ENCODE data around the gene SRGAP1.

SRGAP1 gene

GRCh38 chr12:63826006-63826585 is 18.4 kb upstream of the SRGAP1 start:
- TF ChIP-seq POLR2AphosphoS5 (IDR thresholded peaks at IDR 0.05; ENCODE audit: low read depth, low read length) (no peak), SIN3A (IDR thresholded peaks at IDR 0.05; ENCODE audit: borderline replicate concordance, insufficient read depth, low read length) (no peak), TAF1 (IDR thresholded peaks at IDR 0.05; ENCODE audit: borderline replicate concordance, insufficient read depth, low read length) (no peak), FOXP2 (optimal IDR thresholded peaks at IDR 0.05; ENCODE audit: borderline replicate concordance, extremely low read depth, extremely low read length, insufficient read depth) (no peak)
- TF ChIP-seq, protein P1, sequence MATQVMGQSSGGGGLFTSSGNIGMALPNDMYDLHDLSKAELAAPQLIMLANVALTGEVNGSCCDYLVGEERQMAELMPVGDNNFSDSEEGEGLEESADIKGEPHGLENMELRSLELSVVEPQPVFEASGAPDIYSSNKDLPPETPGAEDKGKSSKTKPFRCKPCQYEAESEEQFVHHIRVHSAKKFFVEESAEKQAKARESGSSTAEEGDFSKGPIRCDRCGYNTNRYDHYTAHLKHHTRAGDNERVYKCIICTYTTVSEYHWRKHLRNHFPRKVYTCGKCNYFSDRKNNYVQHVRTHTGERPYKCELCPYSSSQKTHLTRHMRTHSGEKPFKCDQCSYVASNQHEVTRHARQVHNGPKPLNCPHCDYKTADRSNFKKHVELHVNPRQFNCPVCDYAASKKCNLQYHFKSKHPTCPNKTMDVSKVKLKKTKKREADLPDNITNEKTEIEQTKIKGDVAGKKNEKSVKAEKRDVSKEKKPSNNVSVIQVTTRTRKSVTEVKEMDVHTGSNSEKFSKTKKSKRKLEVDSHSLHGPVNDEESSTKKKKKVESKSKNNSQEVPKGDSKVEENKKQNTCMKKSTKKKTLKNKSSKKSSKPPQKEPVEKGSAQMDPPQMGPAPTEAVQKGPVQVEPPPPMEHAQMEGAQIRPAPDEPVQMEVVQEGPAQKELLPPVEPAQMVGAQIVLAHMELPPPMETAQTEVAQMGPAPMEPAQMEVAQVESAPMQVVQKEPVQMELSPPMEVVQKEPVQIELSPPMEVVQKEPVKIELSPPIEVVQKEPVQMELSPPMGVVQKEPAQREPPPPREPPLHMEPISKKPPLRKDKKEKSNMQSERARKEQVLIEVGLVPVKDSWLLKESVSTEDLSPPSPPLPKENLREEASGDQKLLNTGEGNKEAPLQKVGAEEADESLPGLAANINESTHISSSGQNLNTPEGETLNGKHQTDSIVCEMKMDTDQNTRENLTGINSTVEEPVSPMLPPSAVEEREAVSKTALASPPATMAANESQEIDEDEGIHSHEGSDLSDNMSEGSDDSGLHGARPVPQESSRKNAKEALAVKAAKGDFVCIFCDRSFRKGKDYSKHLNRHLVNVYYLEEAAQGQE (IDR thresholded peaks at IDR 0.05; ENCODE audit: insufficient read depth in 1 of 2, low read depth in 2 of 2, low read length in 2 of 2) = no peak

GRCh38 chr12:63828867-63829266 is 15.6 kb upstream of the SRGAP1 start:
- TF ChIP-seq, protein P1 (IDR thresholded peaks at IDR 0.05; ENCODE audit: insufficient read depth in 1 of 2, low read depth in 2 of 2, low read length in 2 of 2) = no peak
- TF ChIP-seq SIN3A (IDR thresholded peaks at IDR 0.05; ENCODE audit: borderline replicate concordance, insufficient read depth, low read length) (no peak), POLR2AphosphoS5 (IDR thresholded peaks at IDR 0.05; ENCODE audit: low read depth, low read length) (no peak), FOXP2 (optimal IDR thresholded peaks at IDR 0.05; ENCODE audit: borderline replicate concordance, extremely low read depth, extremely low read length, insufficient read depth) (no peak), TAF1 (IDR thresholded peaks at IDR 0.05; ENCODE audit: borderline replicate concordance, insufficient read depth, low read length) (no peak)

GRCh38 chr12:63836046-63836445 is 8.5 kb upstream of the SRGAP1 start:
- TF ChIP-seq POLR2AphosphoS5 (IDR thresholded peaks at IDR 0.05; ENCODE audit: low read depth, low read length) = no peak

- TF ChIP-seq TAF1 (IDR thresholded peaks at IDR 0.05; ENCODE audit: borderline replicate concordance, insufficient read depth, low read length) = no peak
- TF ChIP-seq, protein P1 (IDR thresholded peaks at IDR 0.05; ENCODE audit: insufficient read depth in 1 of 2, low read depth in 2 of 2, low read length in 2 of 2) = no peak
- no peak for TF ChIP-seq POLR2AphosphoS5 (IDR thresholded peaks at IDR 0.05; ENCODE audit: low read depth, low read length)
- TF ChIP-seq SIN3A (IDR thresholded peaks at IDR 0.05; ENCODE audit: borderline replicate concordance, insufficient read depth, low read length) = no peak
- TF ChIP-seq FOXP2 (optimal IDR thresholded peaks at IDR 0.05; ENCODE audit: borderline replicate concordance, extremely low read depth, extremely low read length, insufficient read depth) = no peak
Measured at GRCh38 chr12:63836936-63837335, 7.6 kb upstream of the SRGAP1 start.

GRCh38 chr12:63838411-63838810 is 6.1 kb upstream of the SRGAP1 start:
- no peak for TF ChIP-seq POLR2AphosphoS5 (IDR thresholded peaks at IDR 0.05; ENCODE audit: low read depth, low read length)
- TF ChIP-seq FOXP2 (optimal IDR thresholded peaks at IDR 0.05; ENCODE audit: borderline replicate concordance, extremely low read depth, extremely low read length, insufficient read depth) = no peak
- TF ChIP-seq, protein P1 (IDR thresholded peaks at IDR 0.05; ENCODE audit: insufficient read depth in 1 of 2, low read depth in 2 of 2, low read length in 2 of 2) = no peak
- no peak for TF ChIP-seq SIN3A (IDR thresholded peaks at IDR 0.05; ENCODE audit: borderline replicate concordance, insufficient read depth, low read length)
- no peak for TF ChIP-seq TAF1 (IDR thresholded peaks at IDR 0.05; ENCODE audit: borderline replicate concordance, insufficient read depth, low read length)

Data from PFSK-1 (cell line).